ENCODE measurements around the gene CPNE8. TPM values are rescaled to one million over a fixed set of nuclear protein-coding genes. Genes with fewer than 3 reads are reported as not detected.

CPNE8 gene
- total and polyA plus RNA-seq, 8 donors, result 2.7 to 6.8 (median 5.1) TPM

DNA sequence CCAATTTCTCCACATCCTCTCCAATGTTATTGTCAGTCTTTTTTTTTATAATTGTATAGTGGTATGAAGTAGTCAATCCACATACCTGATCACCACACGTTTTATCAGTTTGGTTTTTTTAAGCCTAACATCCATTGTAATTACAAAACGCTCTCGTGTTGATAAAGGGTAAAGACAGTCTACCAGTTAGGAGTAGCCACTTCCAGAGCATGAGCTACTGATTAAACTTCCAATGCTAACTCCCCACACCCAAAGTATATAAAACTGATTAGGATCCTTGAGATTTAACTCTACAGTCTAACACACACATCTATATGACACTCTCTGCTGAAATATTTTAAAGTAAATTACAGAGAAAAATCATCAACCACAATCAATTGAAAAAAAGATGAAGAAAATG, 20.7 kb downstream of the CPNE8 start:
- Histone ChIP-seq H3K36me3 (no peaks in the 10 kb centered on the region), H3K4me1 (no peaks in the 10 kb centered on the region), H3K27ac (no peak overlapping the region), H3K27me3 (no peaks in the 10 kb centered on the region), H3K4me3 (no peak overlapping the region), H3K9me3 (no peaks in the 10 kb centered on the region)
- ATAC-seq (no peak), DNase-seq (no peak), FAIRE-seq (no peak)
- intact Hi-C loops (cut with DNase I), result no loop called here
- TF ChIP-seq, protein P1, sequence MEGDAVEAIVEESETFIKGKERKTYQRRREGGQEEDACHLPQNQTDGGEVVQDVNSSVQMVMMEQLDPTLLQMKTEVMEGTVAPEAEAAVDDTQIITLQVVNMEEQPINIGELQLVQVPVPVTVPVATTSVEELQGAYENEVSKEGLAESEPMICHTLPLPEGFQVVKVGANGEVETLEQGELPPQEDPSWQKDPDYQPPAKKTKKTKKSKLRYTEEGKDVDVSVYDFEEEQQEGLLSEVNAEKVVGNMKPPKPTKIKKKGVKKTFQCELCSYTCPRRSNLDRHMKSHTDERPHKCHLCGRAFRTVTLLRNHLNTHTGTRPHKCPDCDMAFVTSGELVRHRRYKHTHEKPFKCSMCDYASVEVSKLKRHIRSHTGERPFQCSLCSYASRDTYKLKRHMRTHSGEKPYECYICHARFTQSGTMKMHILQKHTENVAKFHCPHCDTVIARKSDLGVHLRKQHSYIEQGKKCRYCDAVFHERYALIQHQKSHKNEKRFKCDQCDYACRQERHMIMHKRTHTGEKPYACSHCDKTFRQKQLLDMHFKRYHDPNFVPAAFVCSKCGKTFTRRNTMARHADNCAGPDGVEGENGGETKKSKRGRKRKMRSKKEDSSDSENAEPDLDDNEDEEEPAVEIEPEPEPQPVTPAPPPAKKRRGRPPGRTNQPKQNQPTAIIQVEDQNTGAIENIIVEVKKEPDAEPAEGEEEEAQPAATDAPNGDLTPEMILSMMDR (IDR thresholded peaks at IDR 0.05), result no peak
- WGBS, 2 donors, result 21 to 22% methylated on average over 3 of the region's 3 CpGs

DNA sequence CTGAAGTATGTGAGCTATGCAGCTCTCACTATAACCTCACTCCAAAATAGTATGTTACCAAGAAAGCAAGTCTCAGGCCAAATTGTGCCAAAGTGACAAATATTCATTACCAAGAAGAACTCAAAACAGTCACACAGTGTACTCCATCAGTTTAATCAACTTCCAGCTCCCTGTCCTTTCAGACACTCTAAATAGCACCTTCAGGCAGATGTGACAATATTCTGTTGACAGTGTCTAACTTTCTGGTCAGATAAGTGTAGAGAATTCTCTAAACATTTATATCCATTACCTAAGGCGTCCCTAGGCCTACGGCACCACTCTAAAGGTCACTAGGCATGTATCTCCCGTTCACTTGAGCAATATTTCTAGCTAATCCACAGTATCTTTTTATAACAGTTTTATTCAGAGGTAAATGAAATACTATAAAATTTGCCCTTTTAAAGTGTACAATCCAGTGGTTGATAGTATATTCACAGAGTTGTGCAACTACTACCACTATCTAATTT, 21.7 kb downstream of the CPNE8 start:
- no peak for ATAC-seq
- no peaks in the 10 kb centered on the region for H3K9me3 ChIP-seq
- intact Hi-C loops (cut with DNase I), result no loop called here
- 74 to 81% methylated on average over 3 of the region's 3 CpGs for WGBS, 2 donors
- TF ChIP-seq, protein P1 (IDR thresholded peaks at IDR 0.05), result no peak
- H3K27me3 ChIP-seq, result no peaks in the 10 kb centered on the region
- H3K36me3 ChIP-seq, result no peaks in the 10 kb centered on the region
- no peak for DNase-seq
- no peak overlapping the region for H3K27ac ChIP-seq
- H3K4me1 ChIP-seq, result no peaks in the 10 kb centered on the region
- no peak for FAIRE-seq
- no peak overlapping the region for H3K4me3 ChIP-seq

DNA sequence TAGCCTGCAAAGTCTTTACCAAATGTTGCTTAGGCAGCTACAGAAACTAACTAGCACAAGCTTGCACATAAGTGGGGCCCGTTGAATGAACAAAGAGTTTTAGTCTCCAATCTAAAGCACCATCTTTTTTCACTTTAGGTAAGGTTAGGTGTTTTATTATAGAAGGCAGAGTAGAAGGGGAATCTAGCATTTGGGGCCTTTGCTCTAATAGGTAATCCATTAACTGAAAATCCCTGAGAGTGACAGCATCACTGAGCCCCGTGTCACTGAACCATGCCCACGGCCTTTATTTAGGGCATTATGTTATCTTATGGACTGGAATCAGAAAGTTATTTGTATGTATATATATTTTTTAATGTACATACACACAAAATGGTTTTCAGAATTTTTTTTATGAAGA, 25.1 kb downstream of the CPNE8 start:
- WGBS, 2 donors, result 40 to 43% methylated on average over 3 of the region's 3 CpGs
- TF ChIP-seq, protein P1 (IDR thresholded peaks at IDR 0.05), result no peak
- H3K9me3 ChIP-seq, result no peaks in the 10 kb centered on the region
- DNase-seq, result no peak
- H3K4me3 ChIP-seq, result no peak overlapping the region
- no peaks in the 10 kb centered on the region for H3K27me3 ChIP-seq
- H3K36me3 ChIP-seq, result no peaks in the 10 kb centered on the region
- ATAC-seq, result no peak
- FAIRE-seq, result no peak
- H3K4me1 ChIP-seq, result no peaks in the 10 kb centered on the region
- intact Hi-C loops (cut with DNase I), result no loop called here
- H3K27ac ChIP-seq, result no peak overlapping the region

DNA sequence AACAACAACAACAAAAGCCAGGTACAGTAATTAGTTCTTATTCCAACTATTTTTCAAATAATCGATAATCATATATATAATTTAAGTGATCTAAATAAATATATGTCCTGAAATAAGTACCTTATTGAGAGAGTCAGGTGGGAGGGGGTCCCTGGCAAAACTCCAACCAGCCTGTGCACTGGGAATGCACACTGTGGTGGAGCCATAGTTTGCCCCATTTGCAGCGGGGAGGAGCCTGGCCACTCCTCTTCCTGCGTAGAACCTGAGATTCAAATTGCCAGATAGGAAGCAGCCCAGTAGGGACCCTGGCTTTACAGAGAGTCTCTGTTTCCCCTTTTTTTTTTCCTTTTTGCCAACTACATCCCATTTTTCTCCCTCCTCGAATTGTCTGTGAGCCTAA, 26.4 kb downstream of the CPNE8 start:
- 75 to 87% methylated on average over 4 of the region's 4 CpGs for WGBS, 2 donors
- DNase-seq (peak in 2 of 6 donors; percentile 16 to 34), ATAC-seq (no peak), FAIRE-seq (no peak)
- Histone ChIP-seq H3K27me3 (no peaks in the 10 kb centered on the region), H3K4me3 (no peak overlapping the region), H3K27ac (no peak overlapping the region), H3K36me3 (no peaks in the 10 kb centered on the region), H3K4me1 (no peaks in the 10 kb centered on the region), H3K9me3 (no peaks in the 10 kb centered on the region)
- intact Hi-C loops (cut with DNase I), result no loop called here
- TF ChIP-seq, protein P1 (IDR thresholded peaks at IDR 0.05), result no peak

DNA sequence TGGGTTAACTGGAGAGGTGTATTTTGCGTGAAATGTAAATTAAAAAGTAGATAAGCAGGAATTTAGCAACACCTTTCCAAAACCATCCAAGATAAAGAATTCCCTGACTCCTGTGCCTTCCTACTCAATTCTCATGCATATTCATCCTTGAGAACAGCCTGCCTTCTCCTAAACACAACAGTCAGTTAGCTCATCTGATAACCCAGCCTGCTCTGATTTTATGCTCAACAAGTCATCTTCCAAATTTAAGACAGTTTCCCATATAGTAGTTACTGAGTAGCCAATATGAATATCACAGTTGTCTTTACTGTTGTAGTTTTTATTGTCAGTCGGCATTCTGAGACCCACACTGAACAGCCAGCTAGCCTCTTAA, 27.1 kb downstream of the CPNE8 start:
- WGBS, 2 donors, result 56 to 68% methylated on average over 2 of the region's 2 CpGs
- Histone ChIP-seq H3K9me3 (no peaks in the 10 kb centered on the region), H3K4me3 (no peak overlapping the region), H3K4me1 (no peaks in the 10 kb centered on the region), H3K27me3 (no peaks in the 10 kb centered on the region), H3K36me3 (no peaks in the 10 kb centered on the region), H3K27ac (no peak overlapping the region)
- FAIRE-seq (no peak), ATAC-seq (no peak), DNase-seq (no peak)
- intact Hi-C loops (cut with DNase I), result no loop called here
- TF ChIP-seq, protein P1 (IDR thresholded peaks at IDR 0.05), result no peak
